WTC11 (cell line): ENCODE measurements around the gene KRTAP22-2. TPM values are rescaled to one million over a fixed set of nuclear protein-coding genes. Genes with fewer than 3 reads are reported as not detected.

Source experiments
- ATAC-seq: fragments of 200-7000 bp; cut with Tn5 transposase; 2 replicates; pipeline ENCODE4 v1.10.0; 2021; ENCODE audit warnings: mild to moderate bottlenecking, moderate library complexity
- CTCF ChIA-PET: fragments of 300-600 bp; sonication (Branson Sonifier 250); formaldehyde crosslinking; loops from one replicate; lab custom pipeline; 2021; ENCODE audit warnings: antibody characterized with exemption; lab: Charles Lee
- POLR2A ChIA-PET: fragments of 350-600 bp; sonication (Branson Sonifier 250); formaldehyde crosslinking; loops from one replicate; lab custom pipeline; 2021; ENCODE audit warnings: antibody characterized with exemption; lab: Charles Lee
- DNase-seq: peaks from one replicate; pipeline ENCODE4 v3.0.0; 2021; ENCODE audit warnings: low spot score
- H3K27ac Mint-ChIP-seq: 2 replicates; pipeline ENCODE4 v1.8.0; 2021; ENCODE audit warnings: mixed read lengths
- H3K27me3 Mint-ChIP-seq: 2 replicates; pipeline ENCODE4 v1.8.0; 2021; ENCODE audit warnings: low read depth, mild to moderate bottlenecking, moderate library complexity, mixed read lengths
- H3K36me3 Mint-ChIP-seq: 2 replicates; pipeline ENCODE4 v1.8.0; 2021; ENCODE audit warnings: mixed read lengths
- H3K4me1 Mint-ChIP-seq: 2 replicates; pipeline ENCODE4 v1.8.0; 2022; ENCODE audit warnings: mixed read lengths
- H3K4me3 Mint-ChIP-seq: 2 replicates; pipeline ENCODE4 v1.8.0; 2021; ENCODE audit warnings: mild to moderate bottlenecking, moderate library complexity, mixed read lengths
- H3K9me3 Mint-ChIP-seq: 2 replicates; pipeline ENCODE4 v1.8.0; 2021; ENCODE audit warnings: mixed read lengths
- ATF1 ChIP-seq: sonication (generic); formaldehyde crosslinking; IDR thresholded peaks from 2 replicates; pipeline ENCODE4 v1.8.1; 2023; ENCODE audit warnings: mild to moderate bottlenecking, moderate library complexity, missing genetic modification reagents
- EMX1 ChIP-seq: fragments of 250-450 bp; sonication (Bioruptor Pico); IDR thresholded peaks from 2 replicates; pipeline ENCODE4 v1.8.0; 2021; ENCODE audit warnings: mild to moderate bottlenecking
- ESRRA ChIP-seq: sonication (generic); formaldehyde crosslinking; IDR thresholded peaks from 2 replicates; pipeline ENCODE4 v1.8.1; 2022; ENCODE audit warnings: mild to moderate bottlenecking, missing genetic modification reagents, borderline replicate concordance
- ETV6 ChIP-seq: sonication (generic); formaldehyde crosslinking; IDR thresholded peaks from 2 replicates; pipeline ENCODE4 v1.8.1; 2022; ENCODE audit warnings: mild to moderate bottlenecking, missing genetic modification reagents
- FOXP1 ChIP-seq: sonication (generic); formaldehyde crosslinking; IDR thresholded peaks from 2 replicates; pipeline ENCODE4 v1.8.0; 2022; ENCODE audit warnings: missing genetic modification reagents, mild to moderate bottlenecking, moderate library complexity, borderline replicate concordance
- GABPB1 ChIP-seq: sonication (generic); formaldehyde crosslinking; IDR thresholded peaks from 2 replicates; pipeline ENCODE4 v1.8.1; 2023; ENCODE audit warnings: mild to moderate bottlenecking, missing genetic modification reagents
- MXD4 ChIP-seq: fragments of 250-450 bp; sonication (Bioruptor Pico); IDR thresholded peaks from 2 replicates; pipeline ENCODE4 v1.8.0; 2021; ENCODE audit warnings: mild to moderate bottlenecking, moderate library complexity, borderline replicate concordance
- NFYB ChIP-seq: sonication (generic); formaldehyde crosslinking; conservative IDR thresholded peaks from 2 replicates; pipeline ENCODE4 v1.8.0; 2022; ENCODE audit warnings: low read depth, missing genetic modification reagents
- NR3C1 ChIP-seq: sonication (generic); formaldehyde crosslinking; conservative IDR thresholded peaks from 2 replicates; pipeline ENCODE4 v1.8.1; 2023; ENCODE audit warnings: low read depth, mild to moderate bottlenecking, missing genetic modification reagents
- ZNF121 ChIP-seq: sonication (generic); formaldehyde crosslinking; IDR thresholded peaks from 2 replicates; pipeline ENCODE4 v1.8.0; 2023; ENCODE audit warnings: missing genetic modification reagents
- ZNF138 ChIP-seq: sonication (generic); formaldehyde crosslinking; conservative IDR thresholded peaks from 2 replicates; pipeline ENCODE4 v1.8.1; 2022; ENCODE audit warnings: mild to moderate bottlenecking, moderate library complexity, missing genetic modification reagents
- ZNF317 ChIP-seq: sonication (generic); formaldehyde crosslinking; IDR thresholded peaks from 2 replicates; pipeline ENCODE4 v1.8.1; 2023; ENCODE audit warnings: low read depth, mild to moderate bottlenecking, moderate library complexity, missing genetic modification reagents, borderline replicate concordance
- ZNF396 ChIP-seq: fragments of 250-450 bp; sonication (Bioruptor Pico); IDR thresholded peaks from 2 replicates; pipeline ENCODE4 v1.8.0; 2021; ENCODE audit warnings: mild to moderate bottlenecking, moderate library complexity, borderline replicate concordance
- total RNA-seq: library from RNA; stranded (reverse); gene quantifications from 3 replicates; pipeline ENCODE4 v1.2.3, GENCODE V29; 2021
- TF ChIP-seq, protein P1 (sequence below): sonication (generic); formaldehyde crosslinking; IDR thresholded peaks from 2 replicates; pipeline ENCODE4 v1.8.1; 2022; ENCODE audit warnings: low read depth, mild to moderate bottlenecking, moderate library complexity, missing genetic modification reagents, borderline replicate concordance
- TF ChIP-seq, protein P2 (sequence below): sonication (generic); formaldehyde crosslinking; IDR thresholded peaks from 2 replicates; pipeline ENCODE4 v1.8.0; 2022; ENCODE audit warnings: missing genetic modification reagents
- TF ChIP-seq, protein P3 (sequence below): sonication (generic); formaldehyde crosslinking; IDR thresholded peaks from 2 replicates; pipeline ENCODE4 v1.8.1; 2023; ENCODE audit warnings: mild to moderate bottlenecking, moderate library complexity, missing genetic modification reagents
- TF ChIP-seq, protein P4 (sequence below): sonication (generic); formaldehyde crosslinking; IDR thresholded peaks from 2 replicates; pipeline ENCODE4 v1.8.0; 2023; ENCODE audit warnings: missing genetic modification reagents
- TF ChIP-seq, protein P5 (sequence below): sonication (generic); formaldehyde crosslinking; IDR thresholded peaks from 2 replicates; pipeline ENCODE4 v1.8.0; 2022; ENCODE audit warnings: mild to moderate bottlenecking, missing genetic modification reagents
- TF ChIP-seq, protein P6 (sequence below): sonication (generic); formaldehyde crosslinking; IDR thresholded peaks from 2 replicates; pipeline ENCODE4 v1.8.0; 2022; ENCODE audit warnings: mild to moderate bottlenecking, missing genetic modification reagents

KRTAP22-2 gene
- total RNA-seq, 1 experiment from 2014 or later = not detected

DNA sequence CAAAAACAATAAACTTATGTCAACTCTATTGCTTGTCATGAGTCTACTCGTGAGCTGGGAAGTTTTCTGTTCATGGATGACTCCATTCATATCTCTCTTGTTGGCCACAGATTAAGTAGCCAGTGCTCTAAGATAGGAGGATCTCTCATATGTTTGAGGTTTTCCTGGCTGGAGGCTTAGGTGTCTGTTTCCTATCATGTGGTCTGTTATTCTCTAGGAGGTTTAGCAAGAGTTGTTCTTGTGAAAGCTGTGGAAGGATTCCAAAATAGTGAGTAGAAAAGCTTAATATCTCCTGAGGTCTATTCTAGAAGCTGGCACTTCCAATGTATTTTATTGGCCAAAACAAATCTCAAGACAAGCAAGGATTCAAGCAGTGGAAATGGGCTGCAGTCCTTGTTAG is 39.0 kb upstream of the KRTAP22-2 start:
- peaks cover 13% of the 10 kb centered on the region for H3K9me3 Mint-ChIP-seq
- H3K27ac Mint-ChIP-seq = no peak overlapping the region
- DNase-seq = no peak
- POLR2A ChIA-PET = no interaction called here
- no peak overlapping the region for H3K4me3 Mint-ChIP-seq
- CTCF ChIA-PET = no interaction called here
- no peaks in the 10 kb centered on the region for H3K27me3 Mint-ChIP-seq
- H3K36me3 Mint-ChIP-seq = peaks cover 13% of the 10 kb centered on the region
- no peak for TF ChIP-seq NFYB (CRISPR knock-in tag)
- TF ChIP-seq, protein P1, sequence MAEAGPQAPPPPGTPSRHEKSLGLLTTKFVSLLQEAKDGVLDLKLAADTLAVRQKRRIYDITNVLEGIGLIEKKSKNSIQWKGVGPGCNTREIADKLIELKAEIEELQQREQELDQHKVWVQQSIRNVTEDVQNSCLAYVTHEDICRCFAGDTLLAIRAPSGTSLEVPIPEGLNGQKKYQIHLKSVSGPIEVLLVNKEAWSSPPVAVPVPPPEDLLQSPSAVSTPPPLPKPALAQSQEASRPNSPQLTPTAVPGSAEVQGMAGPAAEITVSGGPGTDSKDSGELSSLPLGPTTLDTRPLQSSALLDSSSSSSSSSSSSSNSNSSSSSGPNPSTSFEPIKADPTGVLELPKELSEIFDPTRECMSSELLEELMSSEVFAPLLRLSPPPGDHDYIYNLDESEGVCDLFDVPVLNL (CRISPR knock-in tag) = no peak
- TF ChIP-seq EMX1 (CRISPR knock-in tag) = no peak
- no peak for TF ChIP-seq FOXP1
- no peak for TF ChIP-seq ZNF138
- TF ChIP-seq, protein P2, sequence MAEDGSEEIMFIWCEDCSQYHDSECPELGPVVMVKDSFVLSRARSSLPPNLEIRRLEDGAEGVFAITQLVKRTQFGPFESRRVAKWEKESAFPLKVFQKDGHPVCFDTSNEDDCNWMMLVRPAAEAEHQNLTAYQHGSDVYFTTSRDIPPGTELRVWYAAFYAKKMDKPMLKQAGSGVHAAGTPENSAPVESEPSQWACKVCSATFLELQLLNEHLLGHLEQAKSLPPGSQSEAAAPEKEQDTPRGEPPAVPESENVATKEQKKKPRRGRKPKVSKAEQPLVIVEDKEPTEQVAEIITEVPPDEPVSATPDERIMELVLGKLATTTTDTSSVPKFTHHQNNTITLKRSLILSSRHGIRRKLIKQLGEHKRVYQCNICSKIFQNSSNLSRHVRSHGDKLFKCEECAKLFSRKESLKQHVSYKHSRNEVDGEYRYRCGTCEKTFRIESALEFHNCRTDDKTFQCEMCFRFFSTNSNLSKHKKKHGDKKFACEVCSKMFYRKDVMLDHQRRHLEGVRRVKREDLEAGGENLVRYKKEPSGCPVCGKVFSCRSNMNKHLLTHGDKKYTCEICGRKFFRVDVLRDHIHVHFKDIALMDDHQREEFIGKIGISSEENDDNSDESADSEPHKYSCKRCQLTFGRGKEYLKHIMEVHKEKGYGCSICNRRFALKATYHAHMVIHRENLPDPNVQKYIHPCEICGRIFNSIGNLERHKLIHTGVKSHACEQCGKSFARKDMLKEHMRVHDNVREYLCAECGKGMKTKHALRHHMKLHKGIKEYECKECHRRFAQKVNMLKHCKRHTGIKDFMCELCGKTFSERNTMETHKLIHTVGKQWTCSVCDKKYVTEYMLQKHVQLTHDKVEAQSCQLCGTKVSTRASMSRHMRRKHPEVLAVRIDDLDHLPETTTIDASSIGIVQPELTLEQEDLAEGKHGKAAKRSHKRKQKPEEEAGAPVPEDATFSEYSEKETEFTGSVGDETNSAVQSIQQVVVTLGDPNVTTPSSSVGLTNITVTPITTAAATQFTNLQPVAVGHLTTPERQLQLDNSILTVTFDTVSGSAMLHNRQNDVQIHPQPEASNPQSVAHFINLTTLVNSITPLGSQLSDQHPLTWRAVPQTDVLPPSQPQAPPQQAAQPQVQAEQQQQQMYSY (CRISPR knock-in tag) = no peak
- TF ChIP-seq, protein P3, sequence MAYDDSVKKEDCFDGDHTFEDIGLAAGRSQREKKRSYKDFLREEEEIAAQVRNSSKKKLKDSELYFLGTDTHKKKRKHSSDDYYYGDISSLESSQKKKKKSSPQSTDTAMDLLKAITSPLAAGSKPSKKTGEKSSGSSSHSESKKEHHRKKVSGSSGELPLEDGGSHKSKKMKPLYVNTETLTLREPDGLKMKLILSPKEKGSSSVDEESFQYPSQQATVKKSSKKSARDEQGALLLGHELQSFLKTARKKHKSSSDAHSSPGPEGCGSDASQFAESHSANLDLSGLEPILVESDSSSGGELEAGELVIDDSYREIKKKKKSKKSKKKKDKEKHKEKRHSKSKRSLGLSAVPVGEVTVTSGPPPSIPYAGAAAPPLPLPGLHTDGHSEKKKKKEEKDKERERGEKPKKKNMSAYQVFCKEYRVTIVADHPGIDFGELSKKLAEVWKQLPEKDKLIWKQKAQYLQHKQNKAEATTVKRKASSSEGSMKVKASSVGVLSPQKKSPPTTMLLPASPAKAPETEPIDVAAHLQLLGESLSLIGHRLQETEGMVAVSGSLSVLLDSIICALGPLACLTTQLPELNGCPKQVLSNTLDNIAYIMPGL (CRISPR knock-in tag) = no peak
- no peak for TF ChIP-seq MXD4
- TF ChIP-seq GABPB1 = no peak
- TF ChIP-seq ZNF317 (CRISPR knock-in tag) = no peak
- TF ChIP-seq ESRRA (CRISPR knock-in tag) = no peak
- no peak for TF ChIP-seq ATF1
- TF ChIP-seq ZNF396 (CRISPR knock-in tag) = no peak
- TF ChIP-seq NR3C1 (CRISPR knock-in tag) = no peak
- TF ChIP-seq, protein P4, sequence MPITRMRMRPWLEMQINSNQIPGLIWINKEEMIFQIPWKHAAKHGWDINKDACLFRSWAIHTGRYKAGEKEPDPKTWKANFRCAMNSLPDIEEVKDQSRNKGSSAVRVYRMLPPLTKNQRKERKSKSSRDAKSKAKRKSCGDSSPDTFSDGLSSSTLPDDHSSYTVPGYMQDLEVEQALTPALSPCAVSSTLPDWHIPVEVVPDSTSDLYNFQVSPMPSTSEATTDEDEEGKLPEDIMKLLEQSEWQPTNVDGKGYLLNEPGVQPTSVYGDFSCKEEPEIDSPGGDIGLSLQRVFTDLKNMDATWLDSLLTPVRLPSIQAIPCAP = no peak
- TF ChIP-seq, protein P5, sequence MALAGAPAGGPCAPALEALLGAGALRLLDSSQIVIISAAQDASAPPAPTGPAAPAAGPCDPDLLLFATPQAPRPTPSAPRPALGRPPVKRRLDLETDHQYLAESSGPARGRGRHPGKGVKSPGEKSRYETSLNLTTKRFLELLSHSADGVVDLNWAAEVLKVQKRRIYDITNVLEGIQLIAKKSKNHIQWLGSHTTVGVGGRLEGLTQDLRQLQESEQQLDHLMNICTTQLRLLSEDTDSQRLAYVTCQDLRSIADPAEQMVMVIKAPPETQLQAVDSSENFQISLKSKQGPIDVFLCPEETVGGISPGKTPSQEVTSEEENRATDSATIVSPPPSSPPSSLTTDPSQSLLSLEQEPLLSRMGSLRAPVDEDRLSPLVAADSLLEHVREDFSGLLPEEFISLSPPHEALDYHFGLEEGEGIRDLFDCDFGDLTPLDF (CRISPR knock-in tag) = no peak
- no peak for TF ChIP-seq ZNF121 (CRISPR knock-in tag)
- TF ChIP-seq, protein P6, sequence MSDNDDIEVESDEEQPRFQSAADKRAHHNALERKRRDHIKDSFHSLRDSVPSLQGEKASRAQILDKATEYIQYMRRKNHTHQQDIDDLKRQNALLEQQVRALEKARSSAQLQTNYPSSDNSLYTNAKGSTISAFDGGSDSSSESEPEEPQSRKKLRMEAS (CRISPR knock-in tag) = no peak
- no peak for ATAC-seq
- peaks cover 12% of the 10 kb centered on the region for H3K4me1 Mint-ChIP-seq

DNA sequence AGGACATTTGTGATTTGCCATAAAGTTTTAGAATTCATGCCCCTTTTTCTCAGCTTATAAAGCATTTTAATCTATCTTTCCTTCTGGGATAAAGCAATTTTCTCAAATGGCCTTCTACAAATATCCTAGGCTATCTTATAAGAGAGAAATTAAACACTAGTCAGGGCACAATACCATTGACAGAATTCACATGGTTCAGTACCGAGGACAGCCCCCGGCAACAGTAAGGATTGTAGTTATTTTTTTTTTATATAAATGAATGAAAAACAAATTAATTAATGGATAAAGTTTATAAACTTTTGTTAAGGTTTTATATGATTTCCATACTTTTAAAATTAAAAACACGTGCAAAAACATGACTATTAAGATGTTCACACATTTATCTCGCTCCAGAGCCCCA is 37.9 kb upstream of the KRTAP22-2 start:
- no peak for DNase-seq

More for the DNA sequence above, 37.9 kb upstream of the KRTAP22-2 start:
- Mint-ChIP-seq H3K36me3 (peaks cover 13% of the 10 kb centered on the region), H3K4me3 (no peak overlapping the region), H3K27ac (no peak overlapping the region), H3K4me1 (peaks cover 12% of the 10 kb centered on the region), H3K27me3 (no peaks in the 10 kb centered on the region), H3K9me3 (peaks cover 14% of the 10 kb centered on the region)
- no peak for TF ChIP-seq ETV6 (CRISPR knock-in tag)
- no peak for TF ChIP-seq NR3C1 (CRISPR knock-in tag)
- ATAC-seq = no peak
- POLR2A ChIA-PET = no interaction called here
- CTCF ChIA-PET = no interaction called here
